T follicular helper cell (primary cell): ENCODE data around the gene SMIM20.
"Not testable (repeated sequence)": the region's sequence is repeated elsewhere in the genome, so short reads cannot be mapped to it uniquely, and the experiment has no call there.

Source experiments
- DNase-seq: peaks from one replicate; pipeline ENCODE4 v3.0.0-alpha.2; 2020; ENCODE audit warnings: low read depth

Gene SMIM20

DNA sequence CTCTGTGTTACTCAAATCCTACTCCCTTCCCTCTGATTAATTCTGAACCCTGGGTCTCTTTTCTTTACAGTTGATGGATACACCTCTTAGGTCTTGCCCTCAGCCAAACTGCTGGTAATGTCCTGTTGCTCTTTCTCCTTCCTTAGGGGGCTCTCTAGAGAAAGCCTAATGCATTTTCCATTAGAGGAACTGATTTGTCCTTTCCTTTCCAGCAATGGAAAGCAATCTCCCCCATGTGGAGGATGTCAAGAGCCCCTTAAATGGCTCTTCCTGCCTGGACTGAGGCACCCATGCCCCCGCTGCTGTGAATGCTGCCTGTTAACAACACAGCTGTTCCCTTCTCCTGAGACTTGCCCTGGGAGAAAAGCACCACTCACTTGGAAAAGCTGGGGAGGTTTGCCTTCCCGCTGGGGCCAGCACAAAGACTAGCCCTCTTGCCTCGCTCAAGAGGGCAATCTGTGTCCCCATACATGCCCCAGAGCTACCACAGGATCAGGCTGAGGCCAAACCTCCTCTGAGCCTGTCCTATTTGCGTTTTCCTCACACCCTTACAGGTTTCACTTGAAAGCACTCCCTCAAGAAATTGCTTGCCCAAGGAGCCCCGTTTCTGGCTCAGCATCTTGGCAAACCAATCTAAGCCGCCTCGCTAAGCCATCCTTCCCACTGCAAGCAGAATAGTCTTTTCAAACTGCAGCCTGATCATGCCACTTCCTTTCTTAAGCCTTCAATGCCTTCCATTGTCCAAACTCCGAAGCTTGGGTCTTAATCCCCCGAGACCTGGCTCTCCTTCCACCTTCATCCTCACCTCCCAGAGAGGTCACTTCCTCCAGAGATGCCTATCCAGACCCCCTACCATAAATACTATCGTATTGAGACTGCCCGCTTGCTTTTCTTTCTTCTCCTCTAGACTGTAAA lies 23.2 kb upstream of the SMIM20 start:
- DNase-seq: no peak

DNA sequence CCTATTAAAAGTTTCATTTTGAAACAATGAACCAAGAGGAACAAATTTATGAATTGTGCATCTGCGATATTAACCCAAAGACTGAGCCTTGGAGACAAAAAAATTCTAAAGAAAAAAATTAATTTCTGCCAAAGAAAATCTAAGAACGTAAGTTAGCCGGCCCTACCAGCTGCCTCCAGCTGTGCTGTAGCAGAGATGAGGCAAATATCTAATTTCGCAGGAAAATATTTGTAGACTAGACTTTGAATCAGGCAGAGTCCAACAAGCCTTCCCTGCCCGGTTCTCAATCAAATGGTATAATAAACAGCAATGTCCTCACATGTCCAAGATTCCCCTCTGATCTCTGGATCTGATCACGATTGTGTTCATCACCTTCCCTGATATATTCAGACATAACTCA lies 21.2 kb upstream of the SMIM20 start:
- DNase-seq: no peak

DNA sequence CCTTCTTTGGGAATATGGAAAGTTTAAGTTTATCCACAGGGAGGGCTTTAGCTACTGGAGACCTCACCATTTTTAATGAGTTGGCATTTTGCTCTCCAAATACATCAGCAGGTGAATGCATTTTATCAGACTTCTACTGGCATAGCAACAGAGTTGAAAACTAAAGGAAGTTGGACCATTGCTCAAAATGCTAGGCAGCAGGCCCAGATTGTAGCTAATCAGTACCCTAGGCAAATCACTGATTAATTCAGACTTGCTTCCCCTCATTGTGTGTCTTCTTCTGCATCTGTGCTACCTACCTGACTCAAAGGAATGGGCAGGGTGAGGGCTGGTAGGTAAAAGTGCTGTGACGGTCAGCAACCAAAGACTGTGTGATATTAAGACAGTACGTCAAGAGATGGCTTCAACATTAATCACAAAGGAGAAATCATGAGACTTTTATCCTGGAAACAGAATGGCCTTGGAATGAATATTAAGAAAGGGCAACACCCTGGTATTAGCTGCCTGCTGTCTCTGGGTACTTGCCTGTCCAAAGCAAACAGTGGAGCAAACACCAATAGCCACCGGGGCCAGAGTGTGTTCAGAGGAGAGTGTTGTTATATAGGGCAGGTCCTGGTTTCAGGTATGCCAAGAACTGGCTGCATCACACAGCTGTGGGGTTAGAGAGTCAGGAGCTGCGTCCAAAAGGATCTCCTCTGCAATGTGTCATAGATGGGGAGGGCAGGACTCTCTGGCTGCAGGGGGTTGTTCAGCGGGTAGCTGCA lies 17.1 kb upstream of the SMIM20 start:
- no peak for DNase-seq

DNA sequence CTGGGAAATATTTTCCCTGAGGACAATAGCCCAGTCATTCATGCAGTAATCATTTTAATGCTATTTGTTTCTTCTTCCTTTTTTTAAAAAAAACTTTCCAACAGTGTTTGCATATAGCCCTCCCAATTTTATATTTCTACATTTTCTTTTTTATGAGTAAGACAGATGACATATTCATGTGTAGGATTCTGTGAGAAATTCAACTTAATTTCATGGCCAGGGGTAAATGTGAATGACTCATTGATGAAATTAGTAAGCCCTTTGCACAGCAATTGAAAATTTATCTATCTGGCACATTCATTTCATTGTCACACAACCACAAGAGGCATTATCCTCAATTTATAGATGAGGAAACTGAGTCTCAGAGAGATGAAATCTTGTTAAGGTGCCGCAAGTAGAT lies 13.7 kb upstream of the SMIM20 start:
- DNase-seq: no peak

DNA sequence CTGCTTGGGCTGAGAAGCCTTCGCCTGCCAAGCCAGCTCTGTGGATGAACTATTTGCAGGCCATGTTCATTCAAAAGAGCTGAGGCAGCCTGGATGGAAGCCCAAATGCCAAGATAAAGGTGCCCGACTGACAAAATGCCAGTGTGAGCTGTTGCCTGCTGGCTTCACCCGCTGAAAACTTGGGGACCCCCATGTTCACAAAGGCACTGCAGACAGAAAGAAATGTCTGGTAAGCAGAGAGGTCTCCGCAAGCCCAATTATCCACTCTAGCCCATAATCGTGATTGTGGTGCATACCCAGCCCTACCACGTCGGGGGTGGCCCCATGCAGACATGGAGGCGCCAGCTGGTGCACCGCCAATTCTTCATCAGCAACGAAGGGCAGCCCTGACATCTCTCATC lies 13.0 kb upstream of the SMIM20 start:
- no peak for DNase-seq

DNA sequence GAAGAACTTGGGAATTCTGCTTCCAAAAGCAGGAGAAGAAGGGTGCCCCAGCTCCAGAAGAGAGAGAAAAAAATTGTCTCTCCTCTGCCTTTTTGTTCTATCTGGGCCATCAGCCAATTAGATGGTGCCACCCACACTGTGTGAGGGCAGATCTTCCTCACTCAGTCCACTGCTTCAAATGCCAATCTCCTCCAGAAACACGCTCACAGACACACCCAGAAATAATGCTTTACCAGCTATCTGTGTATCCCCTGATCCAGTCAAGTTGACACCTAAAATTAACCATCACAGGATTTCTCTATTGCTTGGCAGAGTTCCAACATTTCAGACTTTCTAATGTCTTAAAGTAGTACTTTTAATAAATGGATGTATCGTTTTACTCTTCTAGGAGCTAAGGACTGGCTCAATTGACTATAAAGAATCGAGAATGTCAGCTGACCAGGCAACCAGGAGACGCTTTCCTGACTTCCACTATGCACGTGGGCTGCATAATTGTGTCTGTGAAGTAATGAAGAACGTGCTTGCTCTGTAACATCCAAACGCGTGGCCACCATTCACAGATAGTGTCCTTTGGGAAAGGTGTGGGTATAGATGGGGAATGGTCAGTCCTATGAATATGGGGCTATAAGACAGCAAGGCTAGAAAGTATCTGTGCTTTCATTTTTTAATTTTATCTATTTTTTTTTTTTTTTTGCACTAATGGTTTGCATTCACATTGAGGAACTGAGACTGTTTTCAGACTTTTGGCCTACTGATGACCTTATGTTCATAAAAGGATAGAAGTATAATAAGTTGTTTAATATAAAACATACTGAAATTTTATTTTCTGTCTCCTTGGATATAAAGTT lies 9.9 kb upstream of the SMIM20 start:
- no peak for DNase-seq

DNA sequence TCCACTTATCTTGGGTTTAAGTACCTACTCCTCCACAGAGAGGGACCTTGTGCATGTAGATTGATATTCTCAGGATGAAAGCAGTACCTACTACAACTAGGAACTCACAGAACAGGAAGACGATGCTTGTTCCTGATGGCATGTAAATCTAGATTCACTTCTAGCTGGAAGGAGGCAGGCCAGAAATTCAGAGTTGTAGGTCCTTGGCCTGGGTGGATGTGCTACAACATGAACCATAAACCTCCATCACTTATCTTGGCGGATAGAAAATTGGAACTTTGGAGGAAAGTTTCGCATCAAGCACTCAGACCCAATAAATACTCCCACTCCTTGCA lies 9.3 kb upstream of the SMIM20 start:
- DNase-seq: no peak

DNA sequence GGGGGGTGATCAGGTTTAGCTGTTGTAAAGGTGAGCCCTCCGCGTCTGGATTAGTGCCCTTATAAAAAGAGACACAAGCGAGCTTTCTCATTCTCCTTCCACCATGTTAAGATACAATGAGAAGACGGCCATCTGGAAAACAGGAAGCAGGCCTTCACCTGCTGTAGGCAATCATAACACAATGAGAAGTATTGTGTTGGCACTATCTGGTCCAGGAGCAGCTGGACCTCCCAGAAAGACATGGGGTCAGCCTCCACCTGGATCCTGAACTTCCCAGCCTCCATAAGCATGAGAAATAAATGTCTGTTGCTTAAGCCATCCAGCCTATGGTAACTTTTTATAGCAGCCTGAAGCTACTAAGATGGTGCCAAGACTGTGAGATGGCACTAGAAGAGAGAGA lies 8.6 kb upstream of the SMIM20 start:
- DNase-seq: no peak

DNA sequence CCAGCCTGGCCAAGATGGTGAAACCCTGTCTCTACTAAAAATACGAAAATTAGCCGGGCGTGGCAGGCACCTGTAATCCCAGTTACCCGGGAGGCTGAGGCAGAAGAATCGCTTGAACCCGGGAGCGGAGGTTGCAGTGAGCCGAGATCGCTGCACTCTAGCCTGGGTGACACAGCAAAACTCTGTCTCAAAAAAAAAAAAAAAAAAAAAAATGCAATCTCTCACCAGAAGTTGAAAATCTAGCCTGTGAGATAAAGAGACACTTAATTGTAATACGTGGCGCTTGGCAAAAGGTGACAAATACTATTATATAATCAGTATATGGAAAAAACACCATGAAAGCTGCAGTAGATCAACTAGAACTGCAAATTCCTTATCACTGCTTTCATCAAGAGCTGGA lies 7.9 kb upstream of the SMIM20 start:
- not testable (repeated sequence) for DNase-seq

DNA sequence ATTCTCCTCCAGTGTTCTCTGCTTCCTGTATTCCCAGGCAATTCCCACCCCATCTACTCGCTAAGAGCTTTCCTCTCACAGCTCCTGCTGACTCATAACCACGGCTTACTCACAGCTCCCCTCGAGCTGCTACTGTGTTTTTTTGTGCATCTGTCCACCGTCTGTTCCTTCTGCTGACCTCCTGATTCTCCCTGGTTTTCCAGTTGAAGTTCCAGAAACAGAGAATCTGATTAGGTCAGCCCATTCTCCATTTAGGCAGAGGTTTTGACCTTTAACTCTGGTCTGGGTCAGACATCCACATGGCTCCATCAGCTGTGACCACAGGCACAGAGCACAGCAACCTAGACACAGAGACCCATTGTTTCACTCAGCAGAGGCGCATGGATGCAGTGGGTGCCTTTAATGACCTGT lies 5.5 kb upstream of the SMIM20 start:
- DNase-seq: no peak

DNA sequence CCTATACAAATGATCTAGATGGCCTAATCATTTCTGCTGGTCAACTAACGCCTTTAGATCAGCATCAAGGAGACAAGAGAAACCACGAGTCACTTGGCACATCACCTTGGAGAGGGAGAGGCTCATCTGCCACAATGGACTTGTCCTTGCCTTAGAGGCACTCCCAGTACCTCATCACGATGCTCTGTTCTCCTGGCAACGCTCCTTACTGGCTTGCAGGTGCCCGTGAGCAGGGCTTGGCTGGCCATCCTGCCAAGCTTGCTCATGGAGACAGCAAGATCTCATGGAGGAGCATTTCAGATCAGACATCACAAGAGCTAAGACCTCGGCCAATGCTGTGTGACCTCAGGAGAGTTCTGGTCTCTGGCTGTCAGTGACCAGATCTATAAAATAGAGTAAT lies 2.7 kb upstream of the SMIM20 start:
- DNase-seq: no peak

DNA sequence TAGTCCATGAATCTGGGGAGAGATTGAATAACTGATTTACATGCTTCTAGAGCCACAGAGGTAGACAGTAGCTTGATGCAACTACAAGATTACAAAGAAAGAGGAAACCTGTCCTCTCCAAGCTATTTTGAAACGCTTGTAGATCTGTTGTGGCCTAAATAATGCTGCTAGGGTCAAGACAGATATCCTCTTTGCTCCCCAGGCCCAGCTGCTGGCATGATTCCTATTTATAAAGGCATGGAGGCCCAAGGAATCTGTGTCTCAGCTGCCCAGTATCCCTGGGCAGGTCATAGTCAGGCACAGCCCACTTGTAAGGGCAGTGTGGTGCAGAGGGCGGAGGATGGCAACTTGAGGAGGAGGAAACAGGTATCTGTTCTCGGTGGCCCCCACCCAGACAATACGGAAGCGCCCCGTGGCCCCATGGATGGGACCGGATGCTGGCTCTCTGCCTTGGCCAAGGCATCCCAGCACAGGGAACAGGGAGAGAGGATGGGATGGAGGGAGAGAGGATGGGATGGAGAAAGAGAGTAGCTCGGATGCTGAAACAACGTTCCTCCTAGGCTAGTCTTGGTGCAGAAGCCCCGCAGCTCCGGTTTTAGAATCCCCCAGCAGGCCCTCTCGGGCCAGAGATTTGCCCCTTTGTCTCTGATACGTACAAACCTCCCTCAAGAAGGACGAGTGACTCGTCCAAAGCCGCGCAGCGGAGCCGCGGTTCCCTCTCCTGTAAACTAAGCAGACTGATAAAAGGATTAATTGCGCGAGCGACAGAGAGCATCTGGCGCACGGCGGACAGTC lies 767 bp upstream of the SMIM20 start:
- peak; percentile 6 for DNase-seq

DNA sequence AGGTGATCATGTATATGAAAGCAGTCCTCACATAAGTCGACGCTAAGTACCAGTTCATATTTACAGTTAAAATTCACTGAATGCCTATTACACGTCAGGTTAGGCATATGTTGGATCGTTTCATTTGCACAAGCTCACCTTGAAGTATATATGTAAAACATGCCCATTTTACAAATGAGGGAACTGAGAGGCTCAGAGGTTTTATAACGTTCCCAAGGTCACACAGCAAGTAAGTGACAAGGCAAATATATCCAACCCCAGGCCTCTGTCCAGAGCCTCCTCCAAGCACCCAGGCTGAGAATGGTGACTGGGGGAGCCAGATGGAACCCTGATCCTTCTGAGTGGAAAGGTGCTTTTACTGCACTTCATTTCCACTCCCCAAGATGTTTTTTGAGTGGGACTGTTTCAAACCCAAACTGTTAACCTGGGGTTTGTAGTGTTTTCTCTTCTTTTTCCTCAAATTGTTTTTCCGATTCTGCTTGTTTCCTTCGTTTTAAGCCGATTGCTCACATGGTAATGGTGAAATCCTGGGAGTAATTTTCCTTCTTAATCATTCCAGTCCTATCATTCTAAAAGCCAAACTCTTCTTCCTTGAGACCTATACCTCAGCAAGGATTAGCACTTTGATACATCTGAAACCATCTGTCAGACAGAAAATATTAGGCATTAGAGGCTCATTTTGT lies 791 bp downstream of the SMIM20 start:
- no peak for DNase-seq

DNA sequence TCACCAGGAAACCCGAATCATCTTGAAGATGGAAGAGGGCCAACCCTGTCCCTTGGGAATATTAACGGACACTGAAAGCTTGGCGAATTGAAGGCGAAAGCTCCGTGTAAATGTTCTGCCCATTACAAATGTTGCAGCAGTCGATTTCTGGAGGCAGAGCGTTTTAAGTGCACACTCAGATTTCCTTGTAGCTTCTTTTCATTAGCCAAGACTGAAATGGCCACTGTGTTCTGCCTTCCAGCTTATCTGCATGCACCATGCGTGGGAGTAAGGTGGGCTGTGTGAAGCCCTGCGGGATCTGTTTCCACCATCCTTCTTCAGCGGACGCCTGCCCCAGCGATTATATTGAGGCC lies 1.3 kb downstream of the SMIM20 start:
- no peak for DNase-seq

DNA sequence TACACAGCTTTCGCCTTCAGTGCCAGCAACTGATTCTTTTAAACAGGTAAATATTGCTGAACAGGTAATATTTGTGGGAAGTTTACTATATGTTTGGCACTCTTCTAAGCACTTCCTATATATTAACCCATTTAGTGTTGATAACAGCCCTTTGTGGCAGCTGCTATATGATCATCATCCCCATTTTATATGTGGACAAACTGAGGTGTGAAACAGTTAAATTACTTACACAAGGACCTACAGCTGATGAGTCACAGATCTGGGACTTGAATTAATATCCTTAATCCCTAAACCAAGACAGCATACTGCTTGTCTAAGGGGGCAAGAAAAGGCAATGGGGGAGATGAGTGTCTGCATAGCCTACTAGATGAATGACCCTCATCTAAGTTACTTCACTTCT lies 2.9 kb downstream of the SMIM20 start:
- DNase-seq: no peak

DNA sequence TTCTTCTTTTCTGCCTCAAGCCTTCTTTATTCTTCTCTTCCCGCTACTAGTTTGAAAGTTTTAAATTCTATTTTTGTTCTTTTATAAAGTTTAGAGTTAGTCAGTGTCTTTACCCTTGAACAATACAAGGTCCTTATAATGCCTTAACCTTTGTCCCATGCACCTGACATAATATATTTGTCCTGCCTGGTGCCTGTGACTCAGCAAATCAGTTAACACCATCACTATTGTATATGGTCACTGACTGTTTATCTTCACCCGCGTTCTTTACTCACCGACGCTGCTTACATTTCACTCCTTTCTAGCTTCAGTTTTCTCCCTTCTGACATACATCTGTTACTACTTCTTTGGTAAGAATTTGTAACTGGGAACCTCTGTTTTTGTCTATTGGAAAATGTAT lies 5.7 kb downstream of the SMIM20 start:
- no peak for DNase-seq

DNA sequence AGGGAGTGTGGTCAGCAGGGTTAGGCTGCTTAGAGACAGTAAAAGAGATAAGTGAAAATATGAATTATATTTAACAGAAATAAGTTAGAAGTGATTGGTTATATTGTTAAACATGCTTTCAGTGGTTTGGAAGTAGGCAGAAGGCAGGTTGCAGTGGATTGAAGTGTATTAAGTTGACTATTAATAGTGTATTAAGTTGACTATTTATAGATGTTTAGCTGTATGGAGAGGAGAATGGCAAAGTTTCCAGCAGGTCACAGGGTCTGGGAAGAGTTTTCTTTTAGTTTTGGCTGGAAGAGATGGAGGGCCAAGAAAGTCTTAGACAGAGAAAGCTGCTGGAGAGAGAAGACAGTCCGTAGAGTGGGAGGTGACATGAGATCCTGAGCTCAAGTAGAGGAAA lies 7.9 kb downstream of the SMIM20 start:
- DNase-seq: no peak

DNA sequence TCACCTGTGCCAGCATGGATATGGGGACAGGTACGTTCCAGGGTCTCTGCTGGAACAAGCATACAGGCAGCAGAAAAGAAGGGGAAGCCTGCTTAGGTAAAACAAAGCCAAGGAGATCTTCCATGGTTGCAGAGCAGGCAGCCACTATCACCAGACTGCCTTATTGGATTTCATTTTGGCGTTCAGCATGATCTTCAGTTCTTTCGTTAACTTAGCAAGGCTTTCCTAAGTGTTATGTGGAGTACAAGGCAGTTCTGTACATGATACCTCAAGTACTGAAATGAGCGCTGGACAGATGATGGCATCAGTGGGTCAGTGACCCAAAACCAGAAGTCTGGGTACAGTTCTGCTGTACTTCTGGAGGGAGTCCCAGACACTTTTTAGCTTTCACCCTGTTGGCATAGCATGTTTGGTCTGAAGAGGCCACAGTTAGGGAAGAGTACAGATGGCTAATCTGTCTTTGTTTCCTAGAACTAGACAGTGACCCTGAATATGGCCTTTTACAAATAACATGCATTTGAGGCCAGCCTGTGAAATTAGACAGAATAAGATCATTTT lies 8.9 kb downstream of the SMIM20 start:
- DNase-seq: no peak

DNA sequence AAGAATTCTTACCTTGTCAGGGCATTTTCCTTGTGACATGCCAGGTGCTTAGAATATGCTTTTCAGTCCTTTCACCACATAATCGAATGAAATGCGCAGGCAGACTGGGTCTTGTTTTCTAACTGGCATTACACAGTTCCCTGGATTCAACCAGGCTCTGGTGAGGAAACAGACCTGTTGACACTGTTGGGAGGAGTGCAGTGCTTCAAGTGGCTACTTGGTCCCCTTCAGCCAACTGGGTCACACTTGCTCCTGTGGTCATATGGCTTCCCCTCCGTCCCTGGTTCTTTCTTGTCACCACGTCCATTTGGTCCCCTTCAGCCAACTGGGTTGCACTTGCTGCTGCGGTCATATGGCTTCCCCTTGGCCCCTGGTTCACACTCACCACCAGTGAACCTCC lies 9.7 kb downstream of the SMIM20 start:
- DNase-seq: no peak

DNA sequence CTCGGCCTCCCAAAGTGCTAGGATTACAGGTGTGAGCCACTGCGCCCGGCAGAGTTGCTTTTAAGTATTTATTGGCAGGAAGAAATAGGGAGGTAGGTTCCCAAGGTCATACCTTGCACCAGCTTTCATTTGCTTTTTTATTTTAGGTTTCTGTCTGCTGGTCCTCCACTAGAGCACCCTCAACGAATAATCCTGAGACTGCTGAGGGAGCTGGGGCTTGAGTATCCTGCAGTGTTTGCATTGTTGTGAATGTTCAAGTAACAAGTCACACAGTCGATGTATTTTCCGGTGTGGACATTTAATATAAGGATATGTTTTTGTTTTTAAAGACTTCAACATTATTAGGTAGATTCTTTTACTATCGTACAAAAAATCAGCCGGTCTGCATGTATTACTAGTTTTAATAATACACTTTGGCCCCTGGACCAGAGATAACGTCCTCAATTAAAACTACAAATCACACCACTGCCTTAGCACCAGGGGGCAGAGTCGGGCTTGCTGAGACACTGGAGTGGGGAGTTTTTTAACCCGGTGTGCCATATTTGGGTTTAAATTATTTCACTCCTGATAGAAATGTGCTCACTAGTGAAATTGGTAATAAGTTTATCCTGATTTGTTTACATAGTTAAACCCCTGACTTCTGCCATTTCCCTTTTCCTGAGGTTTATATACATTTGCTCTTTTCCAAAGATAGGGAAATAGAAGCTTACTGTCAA lies 11.6 kb downstream of the SMIM20 start:
- no peak for DNase-seq
